PFSK-1 (cell line): ENCODE results near the gene PRCD.

ENCODE experiments used
- FOXP2 ChIP-seq: optimal IDR thresholded peaks from 2 replicates; pipeline ENCODE3; 2011; ENCODE audit warnings: borderline replicate concordance, control low read depth, inconsistent platforms; ENCODE audit not compliant: insufficient read depth; ENCODE audit errors: extremely low read length, extremely low read depth
- POLR2AphosphoS5 ChIP-seq: IDR thresholded peaks from 2 replicates; pipeline ENCODE4 v1.6.1; 2012; ENCODE audit warnings: low read depth, mild to moderate bottlenecking, control low read depth, low read length, moderate library complexity
- SIN3A ChIP-seq: IDR thresholded peaks from 2 replicates; pipeline ENCODE4 v1.6.1; 2012; ENCODE audit warnings: mild to moderate bottlenecking, low read length, moderate library complexity, borderline replicate concordance; ENCODE audit not compliant: insufficient read depth
- TAF1 ChIP-seq: IDR thresholded peaks from 2 replicates; pipeline ENCODE4 v1.6.1; 2012; ENCODE audit warnings: low read length, control low read depth, borderline replicate concordance; ENCODE audit not compliant: insufficient read depth
- TF ChIP-seq, protein P1 (sequence below), 2 experiments: IDR thresholded peaks; 2 replicates each; pipeline versions ENCODE4 v1.6.1 to v1.8.0; 2011 to 2012; ENCODE audit warnings: low read depth in 2 of 2, low read length in 2 of 2, control low read depth in 1 of 2, inconsistent platforms in 1 of 2, mild to moderate bottlenecking in 1 of 2, moderate library complexity in 1 of 2; ENCODE audit not compliant: insufficient read depth in 1 of 2

DNA sequence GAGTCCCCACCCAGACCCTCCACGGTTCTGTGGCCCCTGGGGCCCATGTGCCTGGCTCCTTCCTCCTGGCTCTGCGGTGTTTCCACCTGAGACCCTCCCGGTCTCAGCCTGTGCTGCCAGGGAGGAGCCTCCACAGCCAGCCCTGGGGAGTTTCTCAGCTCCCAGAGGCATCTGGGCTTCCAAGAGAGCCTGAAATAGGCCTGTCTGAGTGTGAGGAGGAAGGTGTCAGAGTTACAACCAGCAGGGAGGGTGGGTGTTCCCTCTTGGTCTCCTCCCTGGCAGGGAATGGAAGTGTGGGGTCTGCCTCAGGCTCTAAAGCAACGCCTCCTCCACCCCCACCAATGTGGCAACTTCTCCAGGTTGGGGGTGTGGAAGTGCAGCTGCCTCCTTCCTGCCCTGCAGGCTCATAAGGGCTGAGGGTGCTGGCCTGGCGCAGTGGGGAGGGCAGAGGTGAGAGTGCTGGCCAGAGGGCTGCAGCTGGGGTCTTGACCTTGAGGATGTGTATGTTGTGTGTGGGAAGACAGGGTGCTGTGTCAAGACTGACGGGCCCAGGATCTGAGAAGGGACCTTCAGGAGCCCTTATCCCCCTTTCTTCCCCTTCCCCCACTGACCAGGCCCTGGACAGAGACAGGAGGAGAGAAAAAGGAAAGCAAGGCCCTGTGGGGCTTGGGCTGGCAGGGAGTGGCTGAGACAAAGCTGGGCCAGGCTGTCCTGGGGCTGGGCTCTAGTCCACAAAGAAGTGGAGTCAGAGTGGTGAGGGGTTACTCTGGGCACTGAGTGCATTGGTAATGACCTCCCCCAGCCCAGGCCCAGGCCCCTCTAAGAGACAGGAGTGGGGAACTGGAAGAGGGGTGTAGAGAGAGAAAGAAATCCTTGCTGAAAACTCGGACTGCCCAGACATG is 4.8 kb upstream of the PRCD start:
- TF ChIP-seq POLR2AphosphoS5 (no peak), TAF1 (no peak), SIN3A (no peak), FOXP2 (no peak)
- TF ChIP-seq, protein P1, sequence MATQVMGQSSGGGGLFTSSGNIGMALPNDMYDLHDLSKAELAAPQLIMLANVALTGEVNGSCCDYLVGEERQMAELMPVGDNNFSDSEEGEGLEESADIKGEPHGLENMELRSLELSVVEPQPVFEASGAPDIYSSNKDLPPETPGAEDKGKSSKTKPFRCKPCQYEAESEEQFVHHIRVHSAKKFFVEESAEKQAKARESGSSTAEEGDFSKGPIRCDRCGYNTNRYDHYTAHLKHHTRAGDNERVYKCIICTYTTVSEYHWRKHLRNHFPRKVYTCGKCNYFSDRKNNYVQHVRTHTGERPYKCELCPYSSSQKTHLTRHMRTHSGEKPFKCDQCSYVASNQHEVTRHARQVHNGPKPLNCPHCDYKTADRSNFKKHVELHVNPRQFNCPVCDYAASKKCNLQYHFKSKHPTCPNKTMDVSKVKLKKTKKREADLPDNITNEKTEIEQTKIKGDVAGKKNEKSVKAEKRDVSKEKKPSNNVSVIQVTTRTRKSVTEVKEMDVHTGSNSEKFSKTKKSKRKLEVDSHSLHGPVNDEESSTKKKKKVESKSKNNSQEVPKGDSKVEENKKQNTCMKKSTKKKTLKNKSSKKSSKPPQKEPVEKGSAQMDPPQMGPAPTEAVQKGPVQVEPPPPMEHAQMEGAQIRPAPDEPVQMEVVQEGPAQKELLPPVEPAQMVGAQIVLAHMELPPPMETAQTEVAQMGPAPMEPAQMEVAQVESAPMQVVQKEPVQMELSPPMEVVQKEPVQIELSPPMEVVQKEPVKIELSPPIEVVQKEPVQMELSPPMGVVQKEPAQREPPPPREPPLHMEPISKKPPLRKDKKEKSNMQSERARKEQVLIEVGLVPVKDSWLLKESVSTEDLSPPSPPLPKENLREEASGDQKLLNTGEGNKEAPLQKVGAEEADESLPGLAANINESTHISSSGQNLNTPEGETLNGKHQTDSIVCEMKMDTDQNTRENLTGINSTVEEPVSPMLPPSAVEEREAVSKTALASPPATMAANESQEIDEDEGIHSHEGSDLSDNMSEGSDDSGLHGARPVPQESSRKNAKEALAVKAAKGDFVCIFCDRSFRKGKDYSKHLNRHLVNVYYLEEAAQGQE (IDR thresholded peaks at IDR 0.05; ENCODE audit: insufficient read depth in 1 of 2, low read depth in 2 of 2, low read length in 2 of 2), result peak in 1 of 2 experiments; percentile 51; a peak in 1 of 4 replicates
